Measurements from ENCODE around the gene ADIPOQ.

- TF ChIP-seq CTCF (conservative IDR thresholded peaks at IDR 0.05; ENCODE audit: low read depth, low read length): no peak
- no peak for TF ChIP-seq EZH2 (IDR thresholded peaks at IDR 0.05; ENCODE audit: low read length, unreplicated experiment)
- no peak for TF ChIP-seq EZH2phosphoT487 (IDR thresholded peaks at IDR 0.05; ENCODE audit: borderline replicate concordance, low read length)
Measured at GRCh38 chr3:186839874-186840641, 2.5 kb upstream of the ADIPOQ start.
